HCT116 (cell line): ENCODE results near the gene ERP27.

ENCODE experiments used
- EZH2 ChIP-seq: fragments of 200-600 bp; sonication (generic); IDR thresholded peaks from 2 replicates; pipeline ENCODE4 v1.6.1; 2017; ENCODE audit warnings: antibody characterized with exemption, mixed run types
- POLR2A ChIP-seq: IDR thresholded peaks from 2 replicates; pipeline ENCODE4 v1.7.0; 2011; ENCODE audit warnings: borderline replicate concordance; ENCODE audit not compliant: insufficient read depth, insufficient read length; ENCODE audit errors: extremely low read depth
- POLR2AphosphoS5 ChIP-seq: IDR thresholded peaks from 2 replicates; pipeline ENCODE4 v1.6.1; 2011; ENCODE audit warnings: mild to moderate bottlenecking, low read depth, low read length, moderate library complexity
- TF ChIP-seq, protein P1 (sequence below), 3 experiments: fragments of 200-600 bp in 1 of 3; sonication (generic) in 1 of 3; IDR thresholded peaks in 2 of 3; conservative IDR thresholded peaks in 1 of 3; 2 replicates each; pipeline ENCODE4 v1.5.1; 2012 to 2017; ENCODE audit warnings: low read depth in 2 of 3, low read length in 2 of 3, antibody characterized with exemption in 1 of 3, borderline replicate concordance in 1 of 3, control low read depth in 1 of 3, mild to moderate bottlenecking in 1 of 3, mixed read lengths in 1 of 3, mixed run types in 1 of 3, moderate library complexity in 1 of 3; ENCODE audit not compliant: insufficient read depth in 1 of 3

DNA sequence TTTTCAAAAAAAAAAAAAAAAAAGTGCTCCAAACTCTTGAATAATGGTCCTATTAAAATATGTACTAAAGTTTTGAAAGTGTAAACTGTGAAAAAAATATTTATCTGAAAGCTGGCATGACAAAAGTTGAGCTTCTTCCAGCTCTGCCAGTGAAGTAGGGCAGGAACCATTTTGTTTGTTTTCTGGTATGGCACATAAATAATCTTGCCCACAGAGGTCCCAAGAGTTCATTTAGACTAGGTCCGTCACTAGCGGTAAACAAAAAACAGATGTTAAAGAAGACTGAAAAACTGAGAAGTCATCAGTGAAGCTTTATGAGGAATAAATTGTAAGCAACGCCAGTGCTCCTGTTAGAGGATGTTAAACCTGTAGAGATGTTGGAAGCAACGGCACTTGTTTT, 7.0 kb downstream of the ERP27 start:
- TF ChIP-seq POLR2A (no peak), EZH2 (no peak), POLR2AphosphoS5 (no peak)
- TF ChIP-seq, protein P1, sequence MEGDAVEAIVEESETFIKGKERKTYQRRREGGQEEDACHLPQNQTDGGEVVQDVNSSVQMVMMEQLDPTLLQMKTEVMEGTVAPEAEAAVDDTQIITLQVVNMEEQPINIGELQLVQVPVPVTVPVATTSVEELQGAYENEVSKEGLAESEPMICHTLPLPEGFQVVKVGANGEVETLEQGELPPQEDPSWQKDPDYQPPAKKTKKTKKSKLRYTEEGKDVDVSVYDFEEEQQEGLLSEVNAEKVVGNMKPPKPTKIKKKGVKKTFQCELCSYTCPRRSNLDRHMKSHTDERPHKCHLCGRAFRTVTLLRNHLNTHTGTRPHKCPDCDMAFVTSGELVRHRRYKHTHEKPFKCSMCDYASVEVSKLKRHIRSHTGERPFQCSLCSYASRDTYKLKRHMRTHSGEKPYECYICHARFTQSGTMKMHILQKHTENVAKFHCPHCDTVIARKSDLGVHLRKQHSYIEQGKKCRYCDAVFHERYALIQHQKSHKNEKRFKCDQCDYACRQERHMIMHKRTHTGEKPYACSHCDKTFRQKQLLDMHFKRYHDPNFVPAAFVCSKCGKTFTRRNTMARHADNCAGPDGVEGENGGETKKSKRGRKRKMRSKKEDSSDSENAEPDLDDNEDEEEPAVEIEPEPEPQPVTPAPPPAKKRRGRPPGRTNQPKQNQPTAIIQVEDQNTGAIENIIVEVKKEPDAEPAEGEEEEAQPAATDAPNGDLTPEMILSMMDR (IDR thresholded peaks at IDR 0.05 in 2 of 3, conservative IDR thresholded peaks at IDR 0.05 in 1 of 3; ENCODE audit: borderline replicate concordance in 1 of 3, insufficient read depth in 1 of 3, low read depth in 2 of 3, low read length in 2 of 3) = no peak
